Measurements from ENCODE around the gene FRK.

Gene FRK

DNA sequence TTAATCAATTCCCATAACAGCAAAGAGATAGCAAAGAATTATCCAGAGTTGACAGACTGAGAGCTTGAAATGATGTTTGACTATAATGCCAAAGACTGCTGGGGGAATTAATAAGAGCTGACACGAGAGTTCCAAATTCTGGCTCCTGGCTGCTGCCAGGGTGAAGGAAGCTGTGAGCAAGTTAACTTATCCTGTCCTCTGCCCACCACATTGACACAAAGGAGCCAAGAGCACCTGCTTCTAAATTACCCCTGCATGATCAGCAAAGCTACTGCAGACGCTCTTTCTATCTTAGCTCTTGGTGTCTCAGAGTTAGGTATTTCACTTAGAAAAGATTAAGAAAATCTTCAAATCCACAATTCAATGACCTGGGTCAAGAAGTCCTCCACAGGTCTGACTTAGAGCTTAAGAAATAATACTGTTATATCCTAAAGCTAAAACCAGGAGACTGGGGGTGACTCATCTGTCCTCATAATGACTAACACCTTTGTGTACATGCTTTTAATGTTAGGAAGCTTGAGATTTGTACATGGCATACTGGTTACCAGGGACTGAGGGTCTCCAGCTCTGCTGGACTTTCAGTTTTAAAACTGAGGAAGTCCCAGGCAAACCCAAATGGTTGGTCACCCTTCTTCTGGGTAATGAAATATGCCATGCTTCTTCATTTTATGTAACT, 13.2 kb upstream of the FRK start:
- Histone ChIP-seq H3K36me3 (ENCODE audit: control insufficient read depth, insufficient read depth, low read length) (no peaks in the 10 kb centered on the region), H3K4me3 (replicated peaks; ENCODE audit: low read depth, low read length) (no peak overlapping the region), H3K27me3 (replicated peaks; ENCODE audit: control insufficient read depth, insufficient read depth, low read length) (no peaks in the 10 kb centered on the region)
- no peak for DNase-seq (ENCODE audit: extremely low read depth, insufficient read length)
- TF ChIP-seq CTCF (IDR thresholded peaks at IDR 0.05; ENCODE audit: insufficient read depth, low read length, poor library complexity, severe bottlenecking) = no peak

GRCh38 chr6:116072368-116072767, 11.7 kb upstream of the FRK start:
- H3K36me3 ChIP-seq (ENCODE audit: control insufficient read depth, insufficient read depth, low read length) = no peaks in the 10 kb centered on the region
- no peak for DNase-seq (ENCODE audit: extremely low read depth, insufficient read length)
- no peak for TF ChIP-seq CTCF (IDR thresholded peaks at IDR 0.05; ENCODE audit: insufficient read depth, low read length, poor library complexity, severe bottlenecking)
- H3K27me3 ChIP-seq (replicated peaks; ENCODE audit: control insufficient read depth, insufficient read depth, low read length) = no peaks in the 10 kb centered on the region
- H3K4me3 ChIP-seq (replicated peaks; ENCODE audit: low read depth, low read length) = no peak overlapping the region

DNA sequence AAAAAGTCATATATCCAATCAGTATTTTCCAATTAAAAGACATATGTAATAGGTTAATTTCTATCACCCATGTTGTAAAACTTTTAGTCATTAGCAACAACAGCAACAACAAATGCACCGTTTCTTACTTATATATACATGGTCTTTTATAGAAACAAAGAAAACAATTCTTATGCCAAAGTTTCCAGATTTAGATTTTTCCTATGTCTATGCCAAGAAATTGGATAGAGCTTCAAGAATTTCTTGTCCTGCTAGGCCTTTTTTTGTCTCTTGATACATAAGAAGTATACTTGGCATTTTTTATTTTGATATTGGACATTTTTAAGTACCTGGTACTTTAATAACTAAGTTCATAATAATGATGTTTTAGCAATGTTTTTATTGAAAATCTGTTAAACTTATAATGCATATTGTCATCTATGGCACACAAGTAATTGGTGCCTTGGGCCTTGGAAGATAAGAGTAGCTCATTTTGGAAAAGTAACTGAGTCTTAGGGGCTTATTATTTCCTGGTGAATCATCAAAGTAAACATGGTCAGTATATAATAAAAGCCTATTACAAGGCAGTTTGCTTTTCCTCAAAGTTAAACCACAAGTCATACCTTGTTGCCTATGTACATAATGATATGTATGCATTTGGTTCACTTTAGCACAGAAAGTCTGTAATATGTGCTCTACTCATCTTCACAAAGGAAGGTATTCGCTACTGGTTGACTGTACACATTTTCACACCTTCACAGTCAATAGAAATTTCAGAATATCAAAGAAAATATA, 10.1 kb upstream of the FRK start:
- no peaks in the 10 kb centered on the region for H3K36me3 ChIP-seq (ENCODE audit: control insufficient read depth, insufficient read depth, low read length)
- no peaks in the 10 kb centered on the region for H3K27me3 ChIP-seq (replicated peaks; ENCODE audit: control insufficient read depth, insufficient read depth, low read length)
- H3K4me3 ChIP-seq (replicated peaks; ENCODE audit: low read depth, low read length) = no peak overlapping the region
- TF ChIP-seq CTCF (IDR thresholded peaks at IDR 0.05; ENCODE audit: insufficient read depth, low read length, poor library complexity, severe bottlenecking) = no peak
- DNase-seq (ENCODE audit: extremely low read depth, insufficient read length) = no peak

DNA sequence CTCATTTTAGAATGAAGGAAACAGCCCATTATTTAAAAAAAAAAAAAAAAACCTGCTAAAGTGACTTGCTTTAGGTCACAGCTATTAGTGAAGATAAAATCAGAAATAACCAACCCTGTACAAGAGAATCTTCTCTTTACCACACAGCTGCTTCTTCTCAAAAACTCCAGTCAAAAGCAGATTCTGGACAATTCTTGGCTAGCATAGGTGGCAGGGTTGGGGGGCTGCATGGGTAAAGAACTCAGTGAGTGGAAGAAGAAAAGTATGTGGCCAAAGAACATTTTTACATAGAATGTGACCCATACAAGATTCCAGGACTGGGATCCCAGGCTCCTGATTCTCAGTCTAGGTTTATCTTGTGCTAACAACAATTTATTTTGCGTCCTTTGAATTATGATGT, 9.4 kb upstream of the FRK start:
- Histone ChIP-seq H3K4me3 (replicated peaks; ENCODE audit: low read depth, low read length) (no peak overlapping the region), H3K27me3 (replicated peaks; ENCODE audit: control insufficient read depth, insufficient read depth, low read length) (no peaks in the 10 kb centered on the region), H3K36me3 (ENCODE audit: control insufficient read depth, insufficient read depth, low read length) (no peaks in the 10 kb centered on the region)
- no peak for DNase-seq (ENCODE audit: extremely low read depth, insufficient read length)
- TF ChIP-seq CTCF (IDR thresholded peaks at IDR 0.05; ENCODE audit: insufficient read depth, low read length, poor library complexity, severe bottlenecking) = no peak

GRCh38 chr6:116066789-116067188, 6.1 kb upstream of the FRK start:
- no peak for TF ChIP-seq CTCF (IDR thresholded peaks at IDR 0.05; ENCODE audit: insufficient read depth, low read length, poor library complexity, severe bottlenecking)
- Histone ChIP-seq H3K27me3 (replicated peaks; ENCODE audit: control insufficient read depth, insufficient read depth, low read length) (no peaks in the 10 kb centered on the region), H3K4me3 (replicated peaks; ENCODE audit: low read depth, low read length) (no peak overlapping the region), H3K36me3 (ENCODE audit: control insufficient read depth, insufficient read depth, low read length) (no peaks in the 10 kb centered on the region)
- no peak for DNase-seq (ENCODE audit: extremely low read depth, insufficient read length)

All from GM06990 (cell line).